Liver (tissue), 9 donors: ENCODE measurements around the gene PRKCSH. TPM values are rescaled to one million over a fixed set of nuclear protein-coding genes. Genes with fewer than 3 reads are reported as not detected.

ENCODE experiments used
- DNase-seq: peaks from one replicate; pipeline ENCODE4 v3.0.0-alpha.2; 2017; ENCODE audit warnings: low spot score
- H3K27ac ChIP-seq, 2 donors: one replicate each; pipeline ENCODE4 v1.7.0; 2013; ENCODE audit warnings: inconsistent platforms in 2 of 2, low read length in 2 of 2, control low read depth in 1 of 2, low read depth in 1 of 2, mild to moderate bottlenecking in 1 of 2
- H3K27me3 ChIP-seq, 4 donors: one replicate each; pipeline versions ENCODE4 v1.6.1 to v1.7.0; 2013; ENCODE audit warnings: low read length in 3 of 4, inconsistent platforms in 1 of 4, mild to moderate bottlenecking in 1 of 4, moderate library complexity in 1 of 4; ENCODE audit not compliant: control insufficient read depth in 4 of 4, insufficient read depth in 4 of 4
- H3K36me3 ChIP-seq, 4 donors: one replicate each; pipeline versions ENCODE4 v1.6.1 to v1.7.0; 2013; ENCODE audit warnings: low read length in 3 of 4, mild to moderate bottlenecking in 3 of 4, low read depth in 1 of 4, moderate library complexity in 1 of 4; ENCODE audit not compliant: control insufficient read depth in 4 of 4, insufficient read depth in 3 of 4
- H3K4me1 ChIP-seq, 4 donors: one replicate each; pipeline versions ENCODE4 v1.6.1 to v1.7.0; 2013; ENCODE audit warnings: low read length in 3 of 4, mild to moderate bottlenecking in 3 of 4, moderate library complexity in 1 of 4; ENCODE audit not compliant: control insufficient read depth in 4 of 4, insufficient read depth in 4 of 4
- H3K4me3 ChIP-seq, 3 donors: one replicate each; pipeline versions ENCODE4 v1.6.1 to v1.7.0; 2013; ENCODE audit warnings: low read length in 3 of 3, control low read depth in 1 of 3, low read depth in 1 of 3, mild to moderate bottlenecking in 1 of 3
- H3K9ac ChIP-seq, 2 donors: one replicate each; pipeline ENCODE4 v1.7.0; 2013; ENCODE audit warnings: low read length in 2 of 2, mild to moderate bottlenecking in 2 of 2, moderate library complexity in 2 of 2, control low read depth in 1 of 2, low read depth in 1 of 2
- H3K9me3 ChIP-seq, 4 donors: one replicate each; pipeline versions ENCODE4 v1.6.1 to v1.7.0; 2013; ENCODE audit warnings: low read length in 3 of 4; ENCODE audit not compliant: control insufficient read depth in 4 of 4
- EGR1 ChIP-seq, 2 donors: IDR thresholded peaks; 2 replicates each; pipeline ENCODE4 v1.6.1; 2016 to 2018; ENCODE audit warnings: antibody characterized with exemption in 2 of 2, low read depth in 2 of 2
- FOXA2 ChIP-seq: IDR thresholded peaks from 2 replicates; pipeline ENCODE4 v1.6.1; 2016; ENCODE audit warnings: antibody characterized with exemption
- GABPA ChIP-seq, 2 donors: IDR thresholded peaks in 1 of 2; conservative IDR thresholded peaks in 1 of 2; 2 replicates each; pipeline ENCODE4 v1.6.1; 2016; ENCODE audit warnings: antibody characterized with exemption in 2 of 2, mild to moderate bottlenecking in 1 of 2, moderate library complexity in 1 of 2
- HNF4A ChIP-seq, 2 donors: conservative IDR thresholded peaks; 2 replicates each; pipeline ENCODE4 v1.6.1; 2016; ENCODE audit warnings: antibody characterized with exemption in 2 of 2, mild to moderate bottlenecking in 2 of 2
- HNF4G ChIP-seq: IDR thresholded peaks from 2 replicates; pipeline ENCODE4 v1.6.1; 2016; ENCODE audit warnings: antibody characterized with exemption
- MAX ChIP-seq: IDR thresholded peaks from 2 replicates; pipeline ENCODE4 v1.6.1; 2016; ENCODE audit warnings: antibody characterized with exemption
- NR2F2 ChIP-seq: IDR thresholded peaks from 2 replicates; pipeline ENCODE4 v1.6.1; 2016; ENCODE audit warnings: antibody characterized with exemption
- RAD21 ChIP-seq, 2 donors: IDR thresholded peaks; 2 replicates each; pipeline ENCODE4 v1.6.1; 2016; ENCODE audit warnings: antibody characterized with exemption in 2 of 2, mild to moderate bottlenecking in 2 of 2
- RXRA ChIP-seq, 2 donors: IDR thresholded peaks; 2 replicates each; pipeline ENCODE4 v1.6.1; 2017 to 2018; ENCODE audit warnings: antibody characterized with exemption in 2 of 2, mild to moderate bottlenecking in 1 of 2
- SP1 ChIP-seq: IDR thresholded peaks from 2 replicates; pipeline ENCODE4 v1.6.1; 2018; ENCODE audit warnings: antibody characterized with exemption, mild to moderate bottlenecking
- TAF1 ChIP-seq: conservative IDR thresholded peaks from 2 replicates; pipeline ENCODE4 v1.6.1; 2016; ENCODE audit warnings: antibody characterized with exemption, mild to moderate bottlenecking
- YY1 ChIP-seq: IDR thresholded peaks from 2 replicates; pipeline ENCODE4 v1.6.1; 2016; ENCODE audit warnings: antibody characterized with exemption, mild to moderate bottlenecking
- ZBTB33 ChIP-seq: IDR thresholded peaks from 2 replicates; pipeline ENCODE4 v1.6.1; 2016; ENCODE audit warnings: antibody characterized with exemption
- WGBS: extraction: QIAGEN DNeasy Blood & Tissue Kit; methylation state at CpG from one replicate; pipeline ENCODE4 v1.1.7; 2013; 5-methylcytosine and 5-hydroxymethylcytosine counted together
- polyA plus RNA-seq, 2 donors: library from polyadenylated mRNA; stranded (reverse) in 1 of 2; unstranded in 1 of 2; fragments of 200-250 nt in 1 of 2; fragments of >200 nt in 1 of 2; fragmentation: Nextera tagmentation in 1 of 2; extraction: Ambion mirVana in 1 of 2; gene quantifications; one replicate each; pipeline versions ENCODE4 v1.2.1 to v1.2.3, GENCODE V29; 2013 to 2015
- total RNA-seq, 2 donors: library from RNA; depleted of rRNA; stranded (reverse); fragments of >200 nt; gene quantifications; one replicate each; pipeline ENCODE4 v1.2.3, GENCODE V29; 2014
- TF ChIP-seq, protein P1 (sequence below): IDR thresholded peaks from 2 replicates; pipeline ENCODE4 v1.6.1; 2016; ENCODE audit warnings: antibody characterized with exemption, mild to moderate bottlenecking
- donor health status: healthy.
- donor health status: healthy.
- donor health status: healthy.
- donor health status: healthy.
- donor health status: healthy.

Gene PRKCSH
- total and polyA plus RNA-seq, 4 donors: 42.9 to 165 (median 78.3) TPM

DNA sequence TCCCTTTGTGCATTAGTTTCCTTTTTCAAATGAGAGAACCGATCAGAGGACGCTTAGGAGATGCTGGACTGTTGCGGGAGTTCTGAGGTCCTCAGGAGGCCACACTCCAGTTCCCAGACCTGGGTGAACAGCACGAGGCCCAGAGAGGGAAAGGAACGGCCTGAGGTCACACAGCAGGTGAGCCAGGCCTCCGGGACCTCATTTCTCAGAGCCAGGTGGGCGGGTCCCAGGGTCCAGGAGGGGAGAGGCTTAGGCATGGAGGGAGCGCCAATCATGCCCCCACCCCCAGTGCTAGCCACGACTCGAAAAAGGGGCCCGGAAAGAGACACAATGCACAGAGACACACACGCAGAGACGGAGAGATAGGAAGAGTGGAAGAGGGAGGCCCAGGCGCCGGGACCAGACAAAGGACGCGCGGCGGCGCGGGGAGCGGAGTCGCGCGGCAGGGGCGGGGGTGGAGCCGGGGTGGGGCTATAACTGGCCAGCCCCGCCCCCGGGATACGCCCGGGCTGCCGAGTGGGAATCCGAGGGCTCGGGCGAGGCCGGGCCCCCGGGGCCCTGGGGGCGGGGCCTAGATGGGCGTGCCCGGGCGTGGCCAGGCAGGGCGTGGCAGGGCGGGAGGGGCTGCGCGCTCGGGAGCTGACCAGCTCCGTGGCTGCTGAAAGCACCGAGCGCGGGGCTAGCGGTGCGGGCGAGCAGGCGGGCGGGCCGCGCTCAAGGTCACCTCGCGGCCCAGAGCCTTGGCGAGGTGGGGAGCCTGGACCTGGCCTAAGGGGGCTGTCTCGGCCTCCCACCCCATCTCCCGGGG lies 43.9 kb downstream of the PRKCSH start:
- Histone ChIP-seq H3K36me3 (peaks cover 0 to 5% (median 0%) of the 10 kb centered on the region in 4 donors), H3K9ac (no peak overlapping the region), H3K9me3 (no peaks in the 10 kb centered on the region), H3K27me3 (peaks cover 0 to 3% (median 0%) of the 10 kb centered on the region in 4 donors), H3K27ac (no peak overlapping the region), H3K4me1 (peaks cover 3 to 11% (median 7%) of the 10 kb centered on the region in 4 donors), H3K4me3 (peak overlapping the region in 1 of 3 donors; percentile 7)
- TF ChIP-seq, protein P1, sequence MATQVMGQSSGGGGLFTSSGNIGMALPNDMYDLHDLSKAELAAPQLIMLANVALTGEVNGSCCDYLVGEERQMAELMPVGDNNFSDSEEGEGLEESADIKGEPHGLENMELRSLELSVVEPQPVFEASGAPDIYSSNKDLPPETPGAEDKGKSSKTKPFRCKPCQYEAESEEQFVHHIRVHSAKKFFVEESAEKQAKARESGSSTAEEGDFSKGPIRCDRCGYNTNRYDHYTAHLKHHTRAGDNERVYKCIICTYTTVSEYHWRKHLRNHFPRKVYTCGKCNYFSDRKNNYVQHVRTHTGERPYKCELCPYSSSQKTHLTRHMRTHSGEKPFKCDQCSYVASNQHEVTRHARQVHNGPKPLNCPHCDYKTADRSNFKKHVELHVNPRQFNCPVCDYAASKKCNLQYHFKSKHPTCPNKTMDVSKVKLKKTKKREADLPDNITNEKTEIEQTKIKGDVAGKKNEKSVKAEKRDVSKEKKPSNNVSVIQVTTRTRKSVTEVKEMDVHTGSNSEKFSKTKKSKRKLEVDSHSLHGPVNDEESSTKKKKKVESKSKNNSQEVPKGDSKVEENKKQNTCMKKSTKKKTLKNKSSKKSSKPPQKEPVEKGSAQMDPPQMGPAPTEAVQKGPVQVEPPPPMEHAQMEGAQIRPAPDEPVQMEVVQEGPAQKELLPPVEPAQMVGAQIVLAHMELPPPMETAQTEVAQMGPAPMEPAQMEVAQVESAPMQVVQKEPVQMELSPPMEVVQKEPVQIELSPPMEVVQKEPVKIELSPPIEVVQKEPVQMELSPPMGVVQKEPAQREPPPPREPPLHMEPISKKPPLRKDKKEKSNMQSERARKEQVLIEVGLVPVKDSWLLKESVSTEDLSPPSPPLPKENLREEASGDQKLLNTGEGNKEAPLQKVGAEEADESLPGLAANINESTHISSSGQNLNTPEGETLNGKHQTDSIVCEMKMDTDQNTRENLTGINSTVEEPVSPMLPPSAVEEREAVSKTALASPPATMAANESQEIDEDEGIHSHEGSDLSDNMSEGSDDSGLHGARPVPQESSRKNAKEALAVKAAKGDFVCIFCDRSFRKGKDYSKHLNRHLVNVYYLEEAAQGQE: peak; percentile 36
- no peak for TF ChIP-seq GABPA (IDR thresholded peaks at IDR 0.05 in 1 of 2, conservative IDR thresholded peaks at IDR 0.05 in 1 of 2)
- DNase-seq: peak; percentile 55
- 24% methylated on average over 62 of the region's 62 CpGs for WGBS

DNA sequence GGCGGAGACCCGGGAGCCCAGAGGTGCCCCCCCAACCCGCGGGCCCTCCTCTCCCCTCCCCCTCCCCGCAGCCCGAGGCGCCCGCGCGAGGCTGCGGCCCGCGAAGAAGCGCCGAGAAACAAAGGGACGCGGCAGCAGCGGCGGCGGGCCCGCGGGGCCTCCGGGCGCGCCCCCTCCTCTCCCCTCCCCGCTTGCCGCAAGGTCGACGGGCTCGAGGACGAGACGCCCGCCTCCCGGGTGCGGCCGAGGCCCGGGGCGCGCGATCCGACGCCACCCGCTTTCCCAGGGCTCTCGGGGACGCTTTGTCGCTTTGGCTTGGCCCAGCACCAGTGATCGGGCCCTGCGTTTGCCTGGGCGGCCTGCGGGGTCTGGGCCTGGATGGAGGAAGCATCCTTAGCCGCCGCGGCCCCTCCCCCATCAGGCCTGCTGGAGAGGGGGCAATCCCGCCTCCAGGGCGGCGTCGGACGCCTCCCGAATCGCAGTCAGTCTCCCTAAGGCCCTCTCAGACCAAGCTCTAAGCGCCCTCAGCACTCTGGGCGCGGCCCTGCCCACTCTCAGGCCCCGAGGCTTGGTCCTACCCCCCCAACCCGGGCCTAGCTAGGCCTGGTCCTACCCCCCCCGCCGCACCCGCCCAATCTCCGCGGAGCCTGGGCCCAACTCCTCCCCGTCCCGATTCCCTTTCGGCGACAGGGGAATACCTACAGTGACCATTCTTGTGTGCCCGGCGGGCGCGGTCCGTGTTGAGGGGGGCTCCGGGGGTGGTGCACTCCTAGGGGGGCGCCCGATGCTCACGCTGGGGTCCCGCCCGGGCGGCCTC lies 44.7 kb downstream of the PRKCSH start:
- TF ChIP-seq ZBTB33: no peak
- 10% methylated on average over 86 of the region's 86 CpGs for WGBS
- Histone ChIP-seq H3K9me3 (no peaks in the 10 kb centered on the region), H3K36me3 (peaks cover 0 to 5% (median 0%) of the 10 kb centered on the region in 4 donors), H3K4me3 (peak overlapping the region in 1 of 3 donors; percentile 7), H3K27ac (no peak overlapping the region), H3K9ac (no peak overlapping the region), H3K27me3 (peaks cover 0 to 3% (median 0%) of the 10 kb centered on the region in 4 donors), H3K4me1 (peaks cover 6 to 12% (median 9%) of the 10 kb centered on the region in 4 donors)
- DNase-seq: no peak

GRCh38 chr19:11480715-11481533 lies 45.5 kb downstream of the PRKCSH start, which contains the start of gene ELAVL3:
ELAVL3 (minus strand) TSS chr19:11481046; CDS start chr19:11480608, 438 bp downstream.
- Histone ChIP-seq H3K27me3 (peaks cover 0 to 3% (median 0%) of the 10 kb centered on the region in 4 donors), H3K27ac (no peak within 1 kb of the TSS), H3K4me3 (peak within 1 kb of the TSS in 1 of 3 donors; percentile 7), H3K9ac (no peak within 1 kb of the TSS), H3K4me1 (peaks cover 13 to 20% (median 14%) of the 10 kb centered on the region in 4 donors), H3K36me3 (peaks cover 0 to 5% (median 0%) of the 10 kb centered on the region in 4 donors), H3K9me3 (no peaks in the 10 kb centered on the region)
- WGBS: 17% methylated on average over 77 of the region's 77 CpGs
- no peak for DNase-seq
- TF ChIP-seq FOXA2 (no peak), RAD21 (IDR thresholded peaks at IDR 0.05) (no peak), HNF4G (no peak), SP1 (no peak), MAX (no peak), NR2F2 (no peak), GABPA (IDR thresholded peaks at IDR 0.05 in 1 of 2, conservative IDR thresholded peaks at IDR 0.05 in 1 of 2) (no peak), HNF4A (conservative IDR thresholded peaks at IDR 0.05) (no peak), TAF1 (no peak), YY1 (no peak), ZBTB33 (no peak), RXRA (IDR thresholded peaks at IDR 0.05) (no peak), EGR1 (IDR thresholded peaks at IDR 0.05; ENCODE audit: low read depth in 2 of 2) (no peak)
